ENCODE results near the gene CHD5. TPM values are rescaled to one million over a fixed set of nuclear protein-coding genes. Genes with fewer than 3 reads are reported as not detected.
"Not testable (repeated sequence)": the region's sequence is repeated elsewhere in the genome, so short reads cannot be mapped to it uniquely, and the experiment has no call there.

Gene CHD5
- total RNA-seq, 1 donor = under 0.01 TPM

DNA sequence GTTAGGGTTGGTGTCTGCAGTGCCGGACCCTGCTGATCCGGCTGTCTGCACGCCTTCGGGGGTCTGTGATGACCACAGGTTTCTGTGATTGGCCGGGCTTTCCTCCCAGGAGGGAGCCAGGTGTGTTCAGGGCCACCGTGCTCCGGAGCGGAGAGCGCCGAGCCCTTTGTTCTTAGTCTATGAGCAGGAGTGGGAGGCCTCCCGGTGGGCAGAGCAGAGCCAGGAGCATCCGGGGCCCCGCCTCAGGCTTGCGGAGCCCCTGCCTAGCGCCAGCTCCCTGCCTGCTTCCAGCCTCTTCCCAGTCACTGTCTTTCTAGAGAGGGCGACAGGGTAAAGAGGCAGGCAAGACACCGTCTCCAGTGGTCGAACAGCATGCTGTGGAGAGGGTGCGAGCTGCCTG, 102.6 kb downstream of the CHD5 start:
- no peak overlapping the region for H3K4me3 ChIP-seq (ENCODE audit: insufficient read depth, low read length)
- H3K27me3 ChIP-seq (ENCODE audit: insufficient read depth, low read length) = no peaks in the 10 kb centered on the region
- no peak for DNase-seq (ENCODE audit: insufficient read length, low spot score, missing footprints)
- no peak overlapping the region for H2AFZ ChIP-seq (ENCODE audit: low read length)
- H3K9me3 ChIP-seq (ENCODE audit: low read depth, low read length) = no peaks in the 10 kb centered on the region
- H4K20me1 ChIP-seq (ENCODE audit: insufficient read depth, low read length) = no peaks in the 10 kb centered on the region
- no peaks in the 10 kb centered on the region for H3K79me2 ChIP-seq (ENCODE audit: insufficient read depth, low read length)
- no peak overlapping the region for H3K4me2 ChIP-seq (ENCODE audit: insufficient read depth, low read length)
- TF ChIP-seq, protein P1, sequence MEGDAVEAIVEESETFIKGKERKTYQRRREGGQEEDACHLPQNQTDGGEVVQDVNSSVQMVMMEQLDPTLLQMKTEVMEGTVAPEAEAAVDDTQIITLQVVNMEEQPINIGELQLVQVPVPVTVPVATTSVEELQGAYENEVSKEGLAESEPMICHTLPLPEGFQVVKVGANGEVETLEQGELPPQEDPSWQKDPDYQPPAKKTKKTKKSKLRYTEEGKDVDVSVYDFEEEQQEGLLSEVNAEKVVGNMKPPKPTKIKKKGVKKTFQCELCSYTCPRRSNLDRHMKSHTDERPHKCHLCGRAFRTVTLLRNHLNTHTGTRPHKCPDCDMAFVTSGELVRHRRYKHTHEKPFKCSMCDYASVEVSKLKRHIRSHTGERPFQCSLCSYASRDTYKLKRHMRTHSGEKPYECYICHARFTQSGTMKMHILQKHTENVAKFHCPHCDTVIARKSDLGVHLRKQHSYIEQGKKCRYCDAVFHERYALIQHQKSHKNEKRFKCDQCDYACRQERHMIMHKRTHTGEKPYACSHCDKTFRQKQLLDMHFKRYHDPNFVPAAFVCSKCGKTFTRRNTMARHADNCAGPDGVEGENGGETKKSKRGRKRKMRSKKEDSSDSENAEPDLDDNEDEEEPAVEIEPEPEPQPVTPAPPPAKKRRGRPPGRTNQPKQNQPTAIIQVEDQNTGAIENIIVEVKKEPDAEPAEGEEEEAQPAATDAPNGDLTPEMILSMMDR (IDR thresholded peaks at IDR 0.05; ENCODE audit: extremely low read depth, low read depth, low read length) = no peak
- no peaks in the 10 kb centered on the region for H3K36me3 ChIP-seq (ENCODE audit: insufficient read depth, low read length)
- H3K4me1 ChIP-seq (ENCODE audit: insufficient read depth, low read length) = no peaks in the 10 kb centered on the region
- no peak overlapping the region for H3K27ac ChIP-seq (ENCODE audit: low read depth, low read length)

DNA sequence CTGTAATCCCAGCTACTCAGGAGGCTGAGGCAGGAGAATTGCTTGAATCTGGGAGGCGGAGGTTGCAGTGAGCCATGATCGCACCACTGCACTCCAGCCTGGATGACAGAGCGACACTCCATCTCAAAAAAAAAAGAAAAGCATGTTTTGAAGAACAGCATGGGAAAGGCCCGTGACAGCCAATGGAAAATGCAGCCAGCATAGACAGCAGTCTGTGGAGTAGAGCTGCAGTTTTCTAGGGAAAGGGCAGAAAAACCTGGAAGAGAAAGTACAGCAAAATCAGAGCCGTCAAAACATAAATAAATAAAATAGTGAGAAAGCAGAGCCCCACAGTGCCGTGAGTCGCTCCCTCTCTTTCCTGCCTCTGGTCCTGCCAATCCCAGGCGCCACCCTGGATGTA, 103.1 kb downstream of the CHD5 start:
- not testable (repeated sequence) for H3K4me1 ChIP-seq (ENCODE audit: insufficient read depth, low read length); H3K9me3 ChIP-seq (ENCODE audit: low read depth, low read length); H3K4me2 ChIP-seq (ENCODE audit: insufficient read depth, low read length); H2AFZ ChIP-seq (ENCODE audit: low read length); H3K4me3 ChIP-seq (ENCODE audit: insufficient read depth, low read length); DNase-seq (ENCODE audit: insufficient read length, low spot score, missing footprints); H3K27ac ChIP-seq (ENCODE audit: low read depth, low read length); H3K79me2 ChIP-seq (ENCODE audit: insufficient read depth, low read length); H4K20me1 ChIP-seq (ENCODE audit: insufficient read depth, low read length); H3K36me3 ChIP-seq (ENCODE audit: insufficient read depth, low read length); H3K27me3 ChIP-seq (ENCODE audit: insufficient read depth, low read length)

DNA sequence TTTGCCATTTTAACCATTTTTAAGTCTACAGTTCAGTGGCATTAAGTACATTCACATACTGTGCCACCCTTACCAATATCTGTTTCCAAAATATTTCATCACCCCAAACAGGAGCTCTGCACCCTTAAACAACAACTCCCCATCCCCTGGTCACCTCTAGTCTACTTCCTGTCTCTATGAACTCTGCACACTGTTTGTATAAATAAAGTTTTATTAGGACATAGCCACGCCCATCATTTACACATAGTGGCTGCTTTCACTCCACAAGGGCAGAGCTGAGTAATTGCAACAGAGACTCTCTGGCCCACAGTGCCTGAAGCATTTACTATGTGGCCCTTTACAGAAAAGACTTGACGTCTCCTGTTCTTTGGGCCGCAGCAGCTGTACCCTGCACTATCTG, 104.4 kb downstream of the CHD5 start:
- DNase-seq (ENCODE audit: insufficient read length, low spot score, missing footprints) = no peak
- no peak overlapping the region for H3K27ac ChIP-seq (ENCODE audit: low read depth, low read length)
- no peaks in the 10 kb centered on the region for H3K4me1 ChIP-seq (ENCODE audit: insufficient read depth, low read length)
- no peaks in the 10 kb centered on the region for H3K36me3 ChIP-seq (ENCODE audit: insufficient read depth, low read length)
- TF ChIP-seq, protein P1 (IDR thresholded peaks at IDR 0.05; ENCODE audit: extremely low read depth, low read depth, low read length) = no peak
- no peaks in the 10 kb centered on the region for H3K27me3 ChIP-seq (ENCODE audit: insufficient read depth, low read length)
- H4K20me1 ChIP-seq (ENCODE audit: insufficient read depth, low read length) = no peaks in the 10 kb centered on the region
- no peaks in the 10 kb centered on the region for H3K9me3 ChIP-seq (ENCODE audit: low read depth, low read length)
- H3K79me2 ChIP-seq (ENCODE audit: insufficient read depth, low read length) = no peaks in the 10 kb centered on the region
- H2AFZ ChIP-seq (ENCODE audit: low read length) = no peak overlapping the region
- H3K4me2 ChIP-seq (ENCODE audit: insufficient read depth, low read length) = no peak overlapping the region
- no peak overlapping the region for H3K4me3 ChIP-seq (ENCODE audit: insufficient read depth, low read length)

DNA sequence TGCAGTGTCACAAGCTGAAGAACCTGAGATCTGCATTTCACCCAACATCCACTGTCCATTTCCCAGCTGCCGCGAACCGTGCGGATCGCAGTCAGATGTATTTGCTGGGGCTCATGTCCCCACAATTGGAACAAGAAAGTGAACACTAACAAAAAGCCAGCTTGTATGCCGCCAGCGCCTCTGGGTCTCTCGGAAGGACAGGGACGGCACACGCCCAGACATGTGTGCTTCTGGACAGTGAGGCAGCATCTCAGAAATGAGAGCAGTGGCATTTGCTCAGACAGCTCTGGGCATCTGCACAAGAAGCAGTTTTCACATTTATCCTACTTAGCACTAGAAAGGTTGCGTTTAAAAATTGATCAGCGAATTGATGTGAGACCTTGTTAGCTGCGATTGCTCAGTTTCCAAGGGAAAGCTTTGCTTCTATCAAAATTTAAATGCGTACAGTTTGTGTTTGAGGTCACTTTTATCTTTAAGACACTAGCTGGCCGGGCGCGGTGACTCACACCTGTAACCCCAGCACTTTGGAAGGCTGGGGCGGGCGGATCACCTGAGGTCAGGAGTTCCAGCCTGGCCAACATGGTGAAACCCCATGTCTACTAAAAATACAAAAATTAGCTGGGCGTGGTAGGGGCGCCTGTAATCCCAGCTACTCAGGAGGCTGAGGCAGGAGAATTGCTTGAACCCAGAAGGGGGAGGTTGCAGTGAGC, 105.8 kb downstream of the CHD5 start:
- DNase-seq (ENCODE audit: insufficient read length, low spot score, missing footprints) = no peak
- Histone ChIP-seq H4K20me1 (ENCODE audit: insufficient read depth, low read length) (no peaks in the 10 kb centered on the region), H3K79me2 (ENCODE audit: insufficient read depth, low read length) (no peaks in the 10 kb centered on the region), H3K27me3 (ENCODE audit: insufficient read depth, low read length) (no peaks in the 10 kb centered on the region), H3K4me2 (ENCODE audit: insufficient read depth, low read length) (no peak overlapping the region), H3K27ac (ENCODE audit: low read depth, low read length) (no peak overlapping the region), H3K36me3 (ENCODE audit: insufficient read depth, low read length) (no peaks in the 10 kb centered on the region), H3K9me3 (ENCODE audit: low read depth, low read length) (no peaks in the 10 kb centered on the region), H3K4me1 (ENCODE audit: insufficient read depth, low read length) (no peaks in the 10 kb centered on the region), H2AFZ (ENCODE audit: low read length) (no peak overlapping the region), H3K4me3 (ENCODE audit: insufficient read depth, low read length) (no peak overlapping the region)
- TF ChIP-seq, protein P1 (IDR thresholded peaks at IDR 0.05; ENCODE audit: extremely low read depth, low read depth, low read length) = no peak

Data from osteoblast (primary cell).